SK-N-SH (cell line): ENCODE results near the gene EVPL.

ENCODE experiments used
- USF2 ChIP-seq: fragments of 150-350 bp; IDR thresholded peaks from 2 replicates; pipeline ENCODE4 v1.6.1; 2017; ENCODE audit warnings: antibody characterized with exemption, low read length, low read depth, borderline replicate concordance
- ZBTB33 ChIP-seq: IDR thresholded peaks from 2 replicates; pipeline ENCODE4 v1.4.0; 2012; ENCODE audit warnings: low read depth, borderline replicate concordance
- TF ChIP-seq, protein P1 (sequence below): IDR thresholded peaks from 2 replicates; pipeline ENCODE4 v1.6.1; 2012; ENCODE audit warnings: mild to moderate bottlenecking, low read depth, low read length, moderate library complexity

GRCh38 chr17:76027159-76027839, at the start of gene EVPL:
- TF ChIP-seq, protein P1, sequence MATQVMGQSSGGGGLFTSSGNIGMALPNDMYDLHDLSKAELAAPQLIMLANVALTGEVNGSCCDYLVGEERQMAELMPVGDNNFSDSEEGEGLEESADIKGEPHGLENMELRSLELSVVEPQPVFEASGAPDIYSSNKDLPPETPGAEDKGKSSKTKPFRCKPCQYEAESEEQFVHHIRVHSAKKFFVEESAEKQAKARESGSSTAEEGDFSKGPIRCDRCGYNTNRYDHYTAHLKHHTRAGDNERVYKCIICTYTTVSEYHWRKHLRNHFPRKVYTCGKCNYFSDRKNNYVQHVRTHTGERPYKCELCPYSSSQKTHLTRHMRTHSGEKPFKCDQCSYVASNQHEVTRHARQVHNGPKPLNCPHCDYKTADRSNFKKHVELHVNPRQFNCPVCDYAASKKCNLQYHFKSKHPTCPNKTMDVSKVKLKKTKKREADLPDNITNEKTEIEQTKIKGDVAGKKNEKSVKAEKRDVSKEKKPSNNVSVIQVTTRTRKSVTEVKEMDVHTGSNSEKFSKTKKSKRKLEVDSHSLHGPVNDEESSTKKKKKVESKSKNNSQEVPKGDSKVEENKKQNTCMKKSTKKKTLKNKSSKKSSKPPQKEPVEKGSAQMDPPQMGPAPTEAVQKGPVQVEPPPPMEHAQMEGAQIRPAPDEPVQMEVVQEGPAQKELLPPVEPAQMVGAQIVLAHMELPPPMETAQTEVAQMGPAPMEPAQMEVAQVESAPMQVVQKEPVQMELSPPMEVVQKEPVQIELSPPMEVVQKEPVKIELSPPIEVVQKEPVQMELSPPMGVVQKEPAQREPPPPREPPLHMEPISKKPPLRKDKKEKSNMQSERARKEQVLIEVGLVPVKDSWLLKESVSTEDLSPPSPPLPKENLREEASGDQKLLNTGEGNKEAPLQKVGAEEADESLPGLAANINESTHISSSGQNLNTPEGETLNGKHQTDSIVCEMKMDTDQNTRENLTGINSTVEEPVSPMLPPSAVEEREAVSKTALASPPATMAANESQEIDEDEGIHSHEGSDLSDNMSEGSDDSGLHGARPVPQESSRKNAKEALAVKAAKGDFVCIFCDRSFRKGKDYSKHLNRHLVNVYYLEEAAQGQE, result no peak
- TF ChIP-seq USF2, result no peak
- no peak for TF ChIP-seq ZBTB33
